Measurements from ENCODE around the gene RAB30.

The RAB30 gene

GRCh38 chr11:83027794-83028193, 43.9 kb downstream of the RAB30 start:
- no peak for TF ChIP-seq CTCF (IDR thresholded peaks at IDR 0.05; ENCODE audit: borderline replicate concordance, control extremely low read depth, extremely low read depth, insufficient read depth, missing control alignments)
- in situ Hi-C loops (cut with MboI; ENCODE audit: low sequenced_read_pairs, unreplicated experiment): no loop called here

GRCh38 chr11:83027289-83027688, 44.4 kb downstream of the RAB30 start:
- no peak for DNase-seq (ENCODE audit: low spot score)
- TF ChIP-seq CTCF (IDR thresholded peaks at IDR 0.05; ENCODE audit: borderline replicate concordance, control extremely low read depth, extremely low read depth, insufficient read depth, missing control alignments): no peak
- in situ Hi-C loops (cut with MboI; ENCODE audit: low sequenced_read_pairs, unreplicated experiment): no loop called here

More at GRCh38 chr11:83027794-83028193, 43.9 kb downstream of the RAB30 start:
- no peak for DNase-seq (ENCODE audit: low spot score)

GRCh38 chr11:83026229-83026628, 45.5 kb downstream of the RAB30 start:
- TF ChIP-seq CTCF (IDR thresholded peaks at IDR 0.05; ENCODE audit: borderline replicate concordance, control extremely low read depth, extremely low read depth, insufficient read depth, missing control alignments): no peak
- DNase-seq (ENCODE audit: low spot score): no peak
- in situ Hi-C loops (cut with MboI; ENCODE audit: low sequenced_read_pairs, unreplicated experiment): no loop called here

GRCh38 chr11:83025267-83025704, 46.4 kb downstream of the RAB30 start:
- in situ Hi-C loops (cut with MboI; ENCODE audit: low sequenced_read_pairs, unreplicated experiment): no loop called here
- TF ChIP-seq CTCF (IDR thresholded peaks at IDR 0.05; ENCODE audit: borderline replicate concordance, control extremely low read depth, extremely low read depth, insufficient read depth, missing control alignments): no peak
- no peak for DNase-seq (ENCODE audit: low spot score)

GRCh38 chr11:83024270-83024854, 47.3 kb downstream of the RAB30 start:
- DNase-seq (ENCODE audit: low spot score): no peak
- TF ChIP-seq CTCF (IDR thresholded peaks at IDR 0.05; ENCODE audit: borderline replicate concordance, control extremely low read depth, extremely low read depth, insufficient read depth, missing control alignments): no peak
- in situ Hi-C loops (cut with MboI; ENCODE audit: low sequenced_read_pairs, unreplicated experiment): no loop called here

- no peak for TF ChIP-seq CTCF (IDR thresholded peaks at IDR 0.05; ENCODE audit: borderline replicate concordance, control extremely low read depth, extremely low read depth, insufficient read depth, missing control alignments)
- in situ Hi-C loops (cut with MboI; ENCODE audit: low sequenced_read_pairs, unreplicated experiment): no loop called here
- no peak for DNase-seq (ENCODE audit: low spot score)
Measured at GRCh38 chr11:83023410-83023809, 48.3 kb downstream of the RAB30 start.
